ENCODE measurements around the gene ZRANB3. TPM values are rescaled to one million over a fixed set of nuclear protein-coding genes. Genes with fewer than 3 reads are reported as not detected.

Gene ZRANB3
- polyA plus RNA-seq, 1 experiment, result 3.3 TPM

GRCh38 chr2:135203944-135204343, 327.1 kb downstream of the ZRANB3 start:
- DNase-seq (ENCODE audit: low read depth), result no peak
- ChIA-PET POLR2A (no interaction called here), CTCF (interaction anchor here (0.5 kb wide), 1 partner anchor 316 kb away, joined by 3 read pairs; no protein-coding TSS in a partner anchor)
- H3K36me3 ChIP-seq (ENCODE audit: control insufficient read depth, insufficient read depth, low read length), result no peaks in the 10 kb centered on the region
- H3K27me3 ChIP-seq (ENCODE audit: control insufficient read depth, insufficient read depth, low read length), result no peaks in the 10 kb centered on the region
- no peak overlapping the region for H3K4me3 ChIP-seq (ENCODE audit: low read depth, low read length)
- TF ChIP-seq CTCF (IDR thresholded peaks at IDR 0.05; ENCODE audit: insufficient read depth, low read depth, low read length), result no peak

- POLR2A ChIA-PET, result interaction anchor here (0.5 kb wide), 1 partner anchor 10 kb away, joined by 4 read pairs; no protein-coding TSS in a partner anchor
- no peak for TF ChIP-seq CTCF (IDR thresholded peaks at IDR 0.05; ENCODE audit: insufficient read depth, low read depth, low read length)
- CTCF ChIA-PET, result no interaction called here
- no peak for DNase-seq (ENCODE audit: low read depth)
- Histone ChIP-seq H3K4me3 (ENCODE audit: low read depth, low read length) (no peak overlapping the region), H3K27me3 (ENCODE audit: control insufficient read depth, insufficient read depth, low read length) (no peaks in the 10 kb centered on the region), H3K36me3 (ENCODE audit: control insufficient read depth, insufficient read depth, low read length) (no peaks in the 10 kb centered on the region)
Measured at GRCh38 chr2:135202751-135203150, 328.3 kb downstream of the ZRANB3 start.

GRCh38 chr2:135198481-135198880, 332.5 kb downstream of the ZRANB3 start:
- H3K27me3 ChIP-seq (ENCODE audit: control insufficient read depth, insufficient read depth, low read length), result no peaks in the 10 kb centered on the region
- no peak for DNase-seq (ENCODE audit: low read depth)
- CTCF ChIA-PET, result no interaction called here
- POLR2A ChIA-PET, result no interaction called here
- no peak overlapping the region for H3K4me3 ChIP-seq (ENCODE audit: low read depth, low read length)
- no peak for TF ChIP-seq CTCF (IDR thresholded peaks at IDR 0.05; ENCODE audit: insufficient read depth, low read depth, low read length)
- no peaks in the 10 kb centered on the region for H3K36me3 ChIP-seq (ENCODE audit: control insufficient read depth, insufficient read depth, low read length)

GRCh38 chr2:135190799-135191198, 340.2 kb downstream of the ZRANB3 start:
- POLR2A ChIA-PET, result no interaction called here
- Histone ChIP-seq H3K36me3 (ENCODE audit: control insufficient read depth, insufficient read depth, low read length) (no peaks in the 10 kb centered on the region), H3K4me3 (ENCODE audit: low read depth, low read length) (no peak overlapping the region), H3K27me3 (ENCODE audit: control insufficient read depth, insufficient read depth, low read length) (no peaks in the 10 kb centered on the region)
- TF ChIP-seq CTCF (IDR thresholded peaks at IDR 0.05; ENCODE audit: insufficient read depth, low read depth, low read length), result no peak
- CTCF ChIA-PET, result no interaction called here
- no peak for DNase-seq (ENCODE audit: low read depth)

DNA sequence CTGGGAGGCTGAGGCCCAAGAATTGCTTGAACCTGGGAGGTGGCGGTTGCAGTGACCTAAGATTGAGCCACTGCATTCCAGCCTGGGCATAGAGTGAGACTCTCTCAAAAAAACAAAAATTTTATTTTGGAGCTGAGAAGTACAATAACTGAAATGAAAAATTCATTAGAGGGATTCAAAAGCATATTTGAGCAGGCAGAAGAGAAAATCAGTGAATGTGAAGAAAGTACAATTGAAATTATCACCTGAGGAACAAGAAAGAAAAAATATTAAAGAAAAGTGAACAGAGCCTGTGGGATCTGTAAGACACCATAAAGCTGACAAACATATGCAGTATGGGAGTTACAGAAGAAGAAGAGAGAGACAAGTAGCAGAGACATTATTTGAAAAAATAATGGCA, 341.9 kb downstream of the ZRANB3 start:
- DNase-seq (ENCODE audit: low read depth), result no peak
- Histone ChIP-seq H3K27me3 (ENCODE audit: control insufficient read depth, insufficient read depth, low read length) (no peaks in the 10 kb centered on the region), H3K36me3 (ENCODE audit: control insufficient read depth, insufficient read depth, low read length) (no peaks in the 10 kb centered on the region), H3K4me3 (ENCODE audit: low read depth, low read length) (no peak overlapping the region)
- POLR2A ChIA-PET, result no interaction called here
- TF ChIP-seq CTCF (IDR thresholded peaks at IDR 0.05; ENCODE audit: insufficient read depth, low read depth, low read length), result no peak
- CTCF ChIA-PET, result no interaction called here

Data from BJ (cell line).